Kidney tubule cell (primary cell): ENCODE measurements around the gene AK9.

Experiments
- DNase-seq: peaks from one replicate; pipeline ENCODE4 v3.0.0-alpha.2; 2018; ENCODE audit warnings: low spot score

The AK9 gene

DNA sequence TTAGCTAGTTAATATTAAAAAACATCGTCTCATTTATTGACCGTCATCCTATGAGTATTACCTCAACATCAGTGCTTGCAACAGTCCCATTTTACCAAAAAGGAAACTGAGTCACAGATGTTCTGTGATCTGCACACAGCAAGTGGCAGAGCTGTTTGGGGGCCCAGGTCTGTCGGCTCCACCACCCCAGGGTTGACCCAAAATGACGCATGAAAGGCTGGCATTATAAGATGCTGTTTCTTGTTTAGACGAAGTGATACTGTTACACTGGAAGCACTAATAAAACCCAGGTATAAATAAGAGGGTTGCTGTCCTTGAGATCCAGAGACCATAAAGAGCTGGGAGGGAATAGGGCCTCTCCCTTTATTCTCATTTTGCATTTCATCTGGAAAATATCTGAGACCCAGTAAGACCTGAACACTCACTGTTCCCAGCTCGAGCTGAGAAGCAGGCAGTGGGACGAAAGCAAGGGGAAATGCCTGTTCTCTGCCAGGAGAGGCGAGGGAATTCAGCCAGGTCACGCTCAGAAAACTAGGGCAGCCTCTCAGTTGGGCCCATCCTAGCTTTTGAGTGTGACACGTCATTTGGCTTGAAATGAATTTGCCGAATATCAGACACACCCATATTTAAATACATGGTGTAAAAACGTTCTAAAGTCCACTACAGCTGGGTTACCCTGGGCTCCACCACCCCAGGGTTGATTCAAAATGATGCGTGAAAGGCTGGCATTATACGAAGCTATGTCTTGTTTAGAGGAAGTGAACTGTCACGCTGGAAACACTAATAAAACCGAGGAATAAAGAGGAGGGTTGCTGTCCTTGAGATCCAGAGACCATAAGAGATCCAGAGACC is 234.1 kb downstream of the AK9 start:
- peak; percentile 58 for DNase-seq

DNA sequence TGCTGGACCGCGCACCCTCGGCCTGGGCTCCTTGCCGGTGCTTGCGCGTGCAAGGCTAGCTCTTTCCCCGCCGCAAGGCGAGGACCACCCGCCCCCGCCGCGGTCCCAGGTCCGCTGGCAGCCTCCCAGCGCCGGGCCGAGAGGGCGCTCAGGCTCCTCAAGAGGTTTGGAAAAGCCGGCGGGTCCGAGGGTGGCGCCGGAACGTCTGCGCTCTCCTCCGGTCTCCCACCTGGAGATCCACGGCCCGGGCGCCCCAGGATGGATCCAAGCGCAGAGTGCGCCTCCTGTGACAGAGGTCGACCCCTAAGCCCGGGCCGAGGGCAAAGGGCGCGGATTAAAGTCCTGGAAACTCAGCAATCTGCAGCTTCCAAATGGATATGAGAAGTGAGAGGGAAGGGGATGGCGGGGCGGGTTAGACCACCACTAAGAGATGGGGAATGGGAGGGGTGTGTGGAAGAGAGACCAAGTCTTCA is 234.9 kb downstream of the AK9 start:
- no peak for DNase-seq

DNA sequence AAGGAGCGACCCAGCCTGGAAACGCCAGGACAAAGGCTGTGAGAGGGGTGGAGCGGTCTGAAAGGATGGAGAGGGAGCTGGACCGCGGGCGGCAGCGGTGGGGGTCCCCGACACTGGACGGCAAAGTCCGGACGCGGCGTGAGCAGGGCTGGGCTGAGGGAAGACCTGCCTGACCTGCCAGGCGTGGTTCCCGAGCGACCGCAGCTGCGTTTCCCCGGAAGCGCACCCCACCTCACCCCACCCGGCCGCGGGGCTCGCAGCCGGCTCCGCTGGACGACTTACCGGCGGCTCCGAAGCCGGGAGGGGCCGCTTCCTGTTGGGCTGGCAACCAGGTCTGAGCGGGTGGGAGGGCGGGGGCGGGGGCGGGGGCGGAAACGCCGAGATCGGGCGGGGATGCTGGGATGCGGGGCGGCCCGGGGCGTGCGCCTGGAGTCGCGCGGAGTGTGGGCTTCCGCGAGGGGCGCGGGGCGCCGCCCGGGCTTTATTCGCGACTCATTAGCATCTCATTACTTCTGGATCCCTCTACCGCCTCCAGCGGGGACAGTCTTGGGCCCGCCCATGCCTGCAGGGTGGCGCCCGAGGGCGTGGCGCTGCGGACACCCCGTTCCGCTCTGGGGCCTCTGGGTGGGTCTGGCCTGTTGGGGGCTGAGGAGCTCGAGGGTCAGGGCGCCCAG is 235.4 kb downstream of the AK9 start, which contains the start of gene MICAL1:
MICAL1 (minus strand) TSS at position 336 of the 674 bp plus-strand sequence. CDS start 1,576 bp downstream, outside the sequence.
- peak; percentile 70 for DNase-seq

DNA sequence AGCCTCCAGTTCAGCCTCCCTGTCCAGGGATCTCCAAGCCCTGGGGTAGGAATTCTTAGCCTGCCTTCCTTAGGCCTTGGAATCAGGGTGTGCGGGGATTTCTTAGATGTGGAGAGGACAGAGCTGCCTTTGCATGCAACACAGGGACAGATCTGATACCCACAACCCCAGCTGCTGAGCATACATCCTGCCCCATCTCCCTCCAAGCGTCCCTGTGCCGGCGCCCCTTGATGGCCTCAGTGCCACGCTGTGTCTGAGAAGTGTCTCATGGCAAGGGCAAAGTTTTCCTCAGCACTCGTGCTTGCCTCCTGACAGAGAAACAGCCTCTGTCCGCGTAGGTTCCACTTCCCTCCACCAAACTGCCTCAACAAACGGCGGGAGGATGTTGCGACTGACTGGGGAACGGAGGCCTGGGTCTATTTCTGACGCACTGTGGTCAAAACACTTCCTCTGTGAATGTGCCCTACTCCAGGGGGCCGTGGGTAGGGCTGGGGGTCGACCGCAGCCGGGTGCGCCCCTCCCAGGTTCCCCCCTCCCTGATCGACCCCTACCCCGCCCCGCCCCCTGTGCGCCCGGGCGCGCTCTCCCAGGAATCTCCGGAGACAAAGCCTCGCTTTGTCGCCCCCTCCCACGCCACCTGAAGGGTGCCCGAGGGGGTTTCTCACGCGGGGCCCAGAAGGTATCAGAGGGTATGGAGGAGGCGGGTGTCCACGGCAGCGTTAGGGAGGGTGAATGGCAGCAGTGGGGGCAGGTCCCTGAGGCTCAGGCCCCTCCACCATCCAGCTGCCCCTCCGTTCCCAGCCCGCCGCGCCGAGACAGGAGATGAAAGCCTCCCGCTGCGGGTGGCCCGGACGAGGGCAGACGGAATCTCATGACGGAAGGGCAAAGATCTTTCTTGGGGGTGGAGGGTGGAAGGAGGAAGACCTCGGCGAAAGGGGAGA is 236.2 kb downstream of the AK9 start:
- no peak for DNase-seq

DNA sequence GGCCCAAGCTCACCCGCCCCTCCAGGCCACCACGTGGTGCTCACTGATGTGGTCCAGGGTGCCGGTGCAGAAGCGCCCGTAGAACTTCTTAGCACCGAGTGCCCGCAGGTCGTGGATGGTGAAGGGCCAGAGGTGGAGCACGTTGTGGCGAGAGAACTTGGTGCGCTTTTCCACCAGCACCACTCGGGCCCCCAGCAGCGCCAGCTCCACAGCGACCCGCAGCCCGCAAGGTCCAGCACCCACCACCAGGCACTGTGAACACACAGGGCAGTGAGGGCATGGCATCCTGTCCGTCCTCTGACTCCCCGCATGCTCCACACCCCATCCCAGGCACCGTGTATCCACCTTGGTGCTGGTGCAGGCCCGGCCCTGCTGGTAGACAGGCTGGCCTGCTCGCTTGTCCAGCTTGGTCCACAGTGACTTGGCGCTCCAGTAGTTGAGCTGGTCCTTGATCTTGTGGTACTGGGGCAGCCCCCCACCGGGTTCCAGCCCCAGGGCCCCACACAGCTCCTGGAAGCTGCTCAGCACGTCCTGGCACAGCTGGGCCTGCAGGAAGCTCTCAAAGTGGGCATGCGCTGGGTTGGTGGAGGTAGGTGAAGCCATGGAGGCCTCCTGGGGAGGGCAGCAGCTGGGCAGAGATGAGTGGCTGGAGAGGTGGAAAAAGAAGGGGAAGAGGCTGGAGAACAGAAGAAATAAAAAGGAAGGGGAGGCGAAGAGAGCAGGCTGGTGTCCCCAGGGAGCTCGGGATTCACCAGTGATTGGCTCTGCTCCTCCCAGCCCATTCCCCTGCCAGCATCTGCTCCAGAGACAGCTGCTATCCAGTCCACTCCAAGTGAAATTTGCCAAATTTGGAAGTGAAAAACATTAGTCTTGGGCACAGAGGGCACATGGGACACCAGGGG is 237.2 kb downstream of the AK9 start:
- DNase-seq: no peak

DNA sequence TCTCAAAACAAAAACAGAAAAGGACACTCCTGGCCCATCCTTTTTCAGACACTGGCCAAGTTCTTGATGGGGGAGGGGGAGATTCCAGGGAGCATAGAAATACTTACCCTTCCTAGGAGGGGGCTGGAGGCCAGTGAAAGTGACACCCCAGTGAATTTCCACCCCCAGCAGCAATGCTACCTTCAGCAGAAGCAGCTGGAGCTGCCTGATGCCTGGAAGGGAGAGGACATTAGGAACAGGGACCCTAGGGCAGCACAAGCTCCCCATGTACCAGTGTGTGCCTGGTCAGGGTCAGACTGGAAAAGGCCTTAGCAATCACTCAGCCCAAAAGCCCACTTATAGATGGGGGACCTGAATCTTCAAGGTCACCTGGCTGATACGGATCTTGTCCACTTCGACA is 237.8 kb downstream of the AK9 start:
- DNase-seq: no peak

DNA sequence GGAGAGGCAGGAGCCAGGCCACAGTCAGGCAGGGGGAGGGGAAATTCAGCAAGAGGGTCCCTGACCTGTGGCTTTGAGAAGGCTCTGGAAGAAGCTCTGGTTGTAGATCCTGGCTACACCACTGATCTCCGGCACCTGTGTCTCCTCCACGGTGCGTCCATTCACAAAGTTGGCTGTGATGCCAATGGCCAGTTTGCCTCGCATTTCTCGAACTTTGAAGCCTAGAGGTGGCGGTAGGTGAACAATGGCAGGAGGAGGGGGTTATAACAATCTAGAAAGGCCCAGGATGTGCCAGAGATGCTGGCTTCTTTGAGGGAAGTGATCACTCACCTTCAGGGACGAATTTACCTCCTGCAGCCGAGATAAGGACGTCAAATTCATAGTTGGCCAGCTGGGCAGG is 238.8 kb downstream of the AK9 start:
- DNase-seq: no peak

DNA sequence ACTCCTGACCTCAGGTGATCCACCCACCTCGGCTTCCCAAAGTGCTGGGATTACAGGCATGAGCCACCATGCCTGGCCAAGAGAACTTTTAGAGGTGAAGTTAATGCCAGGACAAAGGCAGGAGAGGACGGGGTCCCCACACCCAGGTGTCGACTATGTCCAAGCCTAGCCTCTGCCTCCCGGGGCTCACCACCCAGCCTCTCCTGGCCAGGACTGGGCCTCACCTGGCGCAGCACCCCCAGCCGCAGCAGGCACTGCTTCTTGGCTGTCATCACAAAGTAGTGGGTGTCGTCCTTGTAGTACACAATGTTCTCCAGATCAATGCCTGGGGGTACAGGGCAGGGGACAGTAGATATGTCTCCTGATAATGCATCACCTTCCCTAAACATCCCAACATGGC is 239.6 kb downstream of the AK9 start:
- no peak for DNase-seq

DNA sequence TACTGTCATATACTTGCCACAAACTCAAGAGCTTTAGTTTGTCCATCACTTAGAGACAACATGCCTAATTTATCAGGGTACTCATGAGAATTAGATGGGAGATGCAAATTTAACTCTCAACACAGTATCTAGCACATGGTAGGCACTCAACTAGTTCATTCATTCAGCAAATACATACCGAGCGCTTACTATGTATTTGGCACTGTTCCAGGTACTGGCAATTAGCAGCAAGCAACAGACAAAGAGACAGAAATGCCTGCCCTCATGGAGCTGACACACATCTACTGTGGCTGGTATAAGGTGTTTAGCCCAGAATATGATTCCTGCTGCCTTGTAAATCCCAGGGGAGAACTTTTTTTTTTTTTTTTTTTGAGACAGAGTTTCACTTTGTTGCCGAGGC is 240.2 kb downstream of the AK9 start:
- DNase-seq: no peak

DNA sequence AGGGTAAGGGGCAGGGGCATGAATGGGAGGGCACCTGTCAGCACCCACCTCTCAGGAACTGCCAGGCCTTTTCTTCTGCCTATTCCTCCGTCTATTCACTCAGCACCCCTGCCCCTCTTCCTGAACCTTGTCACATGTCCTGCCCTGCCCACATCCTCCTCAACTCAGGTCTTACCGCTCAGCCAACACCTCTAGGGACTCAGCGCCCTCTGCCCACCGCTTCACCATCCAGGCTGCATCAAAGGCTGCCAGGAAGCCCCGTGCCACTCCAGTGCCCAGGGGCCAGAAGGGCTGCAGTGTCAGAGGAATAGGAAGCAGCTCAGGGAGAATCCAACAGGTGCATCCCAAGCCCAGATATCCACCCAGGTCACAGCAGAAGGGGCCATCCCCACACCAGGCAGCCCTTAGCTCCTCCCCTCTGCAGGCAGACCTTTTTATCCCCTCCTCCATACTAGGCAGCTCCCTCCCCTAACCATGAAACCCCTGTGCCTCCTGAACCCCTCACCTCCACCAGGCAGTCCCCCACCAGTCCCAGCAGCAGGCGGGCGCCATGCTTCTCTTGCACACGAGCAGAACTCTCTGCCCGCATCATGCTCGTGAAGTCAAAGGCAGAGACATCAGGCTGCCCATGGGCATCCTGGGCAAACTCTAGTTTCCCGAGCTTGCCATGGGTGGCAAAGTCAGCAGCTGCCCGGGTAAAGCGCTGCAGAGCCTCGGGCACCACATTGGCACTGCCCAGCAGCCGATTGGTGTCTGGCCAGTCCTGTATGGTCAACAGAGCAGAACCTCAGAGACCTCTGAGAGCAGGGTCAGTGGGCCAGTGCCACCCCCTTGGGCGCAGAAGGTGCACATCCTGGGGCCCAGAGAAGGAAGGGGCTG is 241.0 kb downstream of the AK9 start:
- no peak for DNase-seq

DNA sequence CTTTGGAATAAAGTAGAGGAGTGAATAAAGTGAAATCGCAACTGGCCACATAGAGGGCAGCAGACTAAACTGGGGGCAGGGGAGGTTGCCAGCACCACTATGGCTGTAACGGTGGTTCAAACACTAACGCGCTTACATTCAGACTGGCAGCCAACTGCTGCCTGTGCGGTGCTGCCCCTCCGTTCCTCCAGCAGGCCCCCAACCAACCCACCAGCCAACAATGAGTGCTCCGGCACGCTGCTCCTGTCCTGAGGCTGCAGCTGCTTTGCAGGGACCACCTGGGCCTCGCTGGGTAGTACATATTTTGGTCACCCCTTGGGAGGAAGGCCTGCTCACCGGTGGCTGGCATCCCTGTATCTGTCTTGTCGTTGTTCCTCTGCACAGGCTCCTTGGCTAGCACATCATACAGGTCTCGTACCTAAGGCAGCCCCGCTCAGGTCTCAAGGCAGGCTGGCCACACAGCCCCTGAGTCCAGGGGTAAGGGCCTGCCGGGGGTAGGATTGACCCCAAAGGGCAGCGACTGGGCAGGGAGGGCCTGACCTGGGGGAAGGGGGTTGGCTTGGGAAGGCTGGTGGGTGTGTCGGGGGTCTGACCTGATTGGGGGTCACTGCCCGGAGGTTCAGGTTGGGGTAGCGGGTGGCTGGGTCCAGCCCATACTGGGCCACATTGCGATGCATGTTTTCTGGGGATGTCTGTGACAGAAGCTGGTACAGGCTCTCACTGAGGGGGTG is 241.8 kb downstream of the AK9 start:
- no peak for DNase-seq

DNA sequence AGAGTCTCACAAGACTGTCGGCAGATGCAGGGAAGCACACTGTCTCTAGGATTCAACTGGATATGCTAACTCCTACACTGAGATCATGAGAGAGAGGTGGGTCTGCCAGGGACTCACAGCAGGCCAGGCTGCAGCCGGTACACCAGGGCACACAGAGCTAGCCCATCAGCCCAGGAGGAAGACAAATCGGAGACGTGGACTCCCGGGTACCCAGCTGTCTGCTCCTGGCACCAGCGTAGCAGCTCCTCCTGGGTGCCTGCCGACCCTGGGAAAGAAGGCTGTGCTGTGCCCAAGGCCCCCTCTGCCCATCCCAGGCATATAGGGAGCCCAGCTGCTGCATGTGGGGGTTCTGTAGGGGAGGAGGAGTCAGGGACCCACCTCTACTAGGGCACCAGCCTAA is 242.4 kb downstream of the AK9 start:
- no peak for DNase-seq

DNA sequence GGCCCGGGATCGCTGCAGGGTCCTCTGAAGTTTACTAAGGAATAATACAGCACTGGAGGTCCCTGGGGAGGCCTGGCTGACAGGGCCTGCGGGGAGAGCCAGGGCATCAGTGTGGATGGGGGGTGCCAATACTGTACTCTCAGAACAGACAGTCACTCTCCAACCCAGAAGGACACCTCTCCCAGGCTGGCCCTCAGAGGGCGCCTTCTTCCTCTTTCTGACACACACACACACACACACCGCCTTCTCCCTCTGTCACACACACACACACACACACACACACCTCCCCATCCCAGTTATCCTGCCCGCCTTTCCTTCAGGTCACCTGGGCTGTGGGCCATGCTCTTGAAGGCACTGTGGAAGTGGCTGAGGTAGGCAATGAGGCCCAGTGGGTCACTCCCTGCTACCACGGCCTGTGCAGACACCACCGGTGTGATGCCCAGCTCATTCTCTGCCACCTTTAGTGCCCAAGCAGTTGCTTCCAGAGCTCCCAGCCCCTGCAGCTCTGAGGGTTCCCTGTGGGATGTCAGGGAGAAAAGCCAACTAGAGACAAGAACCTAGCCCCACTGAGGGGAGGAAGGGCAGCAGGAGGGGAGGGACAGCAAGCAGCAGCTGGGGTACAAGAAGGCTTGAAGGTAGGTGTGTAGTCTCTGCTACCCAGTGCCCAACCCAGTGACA is 243.0 kb downstream of the AK9 start:
- peak; percentile 14 for DNase-seq

DNA sequence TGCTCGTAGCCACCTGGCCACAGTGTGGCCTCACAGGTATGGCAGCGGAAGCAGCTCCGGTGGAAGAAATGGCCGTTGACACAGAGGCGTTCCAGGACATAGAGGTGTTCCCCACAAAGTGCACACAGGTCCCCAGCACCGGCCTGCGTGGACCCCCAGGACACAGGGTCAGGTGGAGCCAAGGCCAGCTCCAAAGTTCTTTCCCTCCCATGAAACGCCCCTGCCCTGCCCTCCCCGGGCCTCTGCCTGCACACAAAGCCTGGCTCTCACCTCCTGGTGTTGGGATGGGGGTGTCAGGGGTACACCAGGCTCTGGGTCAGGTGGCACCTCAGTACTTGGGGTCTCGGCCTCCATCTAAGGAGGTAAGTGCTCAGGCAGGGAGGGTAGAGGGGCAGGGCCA is 243.9 kb downstream of the AK9 start:
- no peak for DNase-seq

DNA sequence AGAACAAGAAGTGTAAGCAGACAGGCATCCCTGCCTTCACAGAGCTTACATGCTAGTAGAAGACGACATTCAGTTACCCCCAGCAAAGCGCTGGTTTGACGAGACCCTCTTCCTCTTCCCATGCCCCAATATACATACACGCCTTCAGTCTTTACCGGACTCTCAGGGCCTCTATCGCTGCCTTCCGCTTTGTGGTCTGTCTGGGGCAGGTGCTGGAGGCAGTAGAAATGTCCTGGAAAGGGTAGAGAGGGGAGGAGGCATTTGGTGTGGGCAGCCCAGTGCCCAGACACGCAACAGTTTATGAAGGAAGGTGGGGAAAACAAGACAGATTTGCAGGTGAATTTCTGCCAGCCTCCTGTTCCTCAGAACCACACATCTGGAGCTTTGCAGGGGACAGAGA is 244.5 kb downstream of the AK9 start:
- no peak for DNase-seq

DNA sequence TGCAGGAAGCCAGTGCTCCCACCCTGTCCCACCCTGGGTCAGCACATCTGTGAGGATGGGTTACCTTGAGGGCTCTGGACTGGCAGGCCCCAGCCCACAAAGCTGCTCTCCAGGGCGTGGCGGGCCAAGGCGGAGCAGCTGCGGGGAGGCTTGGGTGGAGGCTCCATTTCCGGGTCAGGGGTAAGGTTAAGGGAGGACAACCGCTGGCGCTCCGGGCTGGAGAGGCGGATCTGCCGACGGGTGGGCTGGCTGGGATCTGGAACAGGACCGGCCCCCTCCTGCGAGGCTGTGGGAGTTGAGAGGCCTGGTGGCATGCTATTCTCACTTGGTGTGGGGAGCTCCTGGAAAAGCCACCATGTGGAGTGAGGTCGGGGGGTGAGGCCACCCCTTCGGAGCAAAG is 244.9 kb downstream of the AK9 start:
- DNase-seq: no peak

DNA sequence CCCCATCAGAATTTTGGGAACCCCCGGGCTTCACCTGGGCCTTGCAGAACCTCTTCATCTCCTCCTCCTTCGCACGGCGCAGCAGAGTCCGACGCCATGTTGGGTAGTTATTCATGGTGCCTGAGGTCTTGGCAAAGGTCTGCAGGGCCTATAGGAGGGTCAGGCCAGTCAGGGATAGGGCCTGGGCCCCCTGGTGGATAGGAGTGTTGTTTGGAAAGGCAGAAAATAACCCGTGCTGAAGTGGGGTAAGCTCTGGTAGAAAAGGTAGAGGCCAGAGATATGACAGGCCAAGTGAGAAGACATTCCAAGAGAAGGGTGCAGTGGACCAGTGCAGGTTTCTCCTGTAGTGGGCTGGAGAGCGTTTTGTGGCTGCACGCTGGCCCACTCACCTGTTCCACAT is 245.6 kb downstream of the AK9 start:
- no peak for DNase-seq

DNA sequence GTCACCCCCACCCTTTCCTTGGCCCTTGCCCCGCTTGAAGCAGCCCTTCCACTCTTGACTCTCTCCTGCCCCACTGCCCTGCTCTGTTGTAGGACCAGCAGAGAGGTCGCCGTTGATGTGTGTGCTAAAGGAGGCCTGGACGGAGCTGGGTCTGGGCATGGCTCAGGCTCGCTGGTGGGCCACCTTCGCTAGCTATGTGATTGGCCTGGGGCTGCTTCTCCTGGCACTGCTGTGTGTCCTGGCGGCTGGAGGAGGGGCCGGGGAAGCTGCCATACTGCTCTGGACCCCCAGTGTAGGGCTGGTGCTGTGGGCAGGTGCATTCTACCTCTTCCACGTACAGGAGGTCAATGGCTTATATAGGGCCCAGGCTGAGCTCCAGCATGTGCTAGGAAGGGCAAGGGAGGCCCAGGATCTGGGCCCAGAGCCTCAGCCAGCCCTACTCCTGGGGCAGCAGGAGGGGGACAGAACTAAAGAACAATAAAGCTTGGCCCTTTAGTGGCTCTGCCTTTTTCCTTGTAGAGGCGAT is 247.5 kb downstream of the AK9 start:
- DNase-seq: no peak
